GM06990 (cell line): Measurements from ENCODE around the gene COL8A1.
"Not testable (repeated sequence)": the region's sequence is repeated elsewhere in the genome, so short reads cannot be mapped to it uniquely, and the experiment has no call there.

Experiments
- DNase-seq: peaks from one replicate; pipeline ENCODE4 v3.0.0-alpha.2; 2011; ENCODE audit not compliant: insufficient read length; ENCODE audit errors: extremely low read depth
- H3K27me3 ChIP-seq: replicated peaks from 2 replicates; pipeline ENCODE4 v1.6.0; 2011; ENCODE audit warnings: low read length; ENCODE audit not compliant: control insufficient read depth, insufficient read depth
- H3K36me3 ChIP-seq: 2 replicates; pipeline ENCODE4 v1.5.1; 2011; ENCODE audit warnings: low read length; ENCODE audit not compliant: control insufficient read depth, insufficient read depth
- H3K4me3 ChIP-seq: replicated peaks from 2 replicates; pipeline ENCODE4 v1.5.1; 2011; ENCODE audit warnings: low read depth, mild to moderate bottlenecking, control low read depth, low read length
- TF ChIP-seq, protein P1 (sequence below): IDR thresholded peaks from 2 replicates; pipeline ENCODE4 v1.5.1; 2011; ENCODE audit warnings: low read length, control low read depth, mild to moderate bottlenecking, inconsistent platforms; ENCODE audit not compliant: insufficient read depth, poor library complexity, severe bottlenecking

Gene COL8A1

GRCh38 chr3:99836681-99837080 lies 198.3 kb downstream of the COL8A1 start:
- DNase-seq = no peak
- Histone ChIP-seq H3K27me3 (no peaks in the 10 kb centered on the region), H3K4me3 (no peak overlapping the region), H3K36me3 (no peaks in the 10 kb centered on the region)
- TF ChIP-seq, protein P1, sequence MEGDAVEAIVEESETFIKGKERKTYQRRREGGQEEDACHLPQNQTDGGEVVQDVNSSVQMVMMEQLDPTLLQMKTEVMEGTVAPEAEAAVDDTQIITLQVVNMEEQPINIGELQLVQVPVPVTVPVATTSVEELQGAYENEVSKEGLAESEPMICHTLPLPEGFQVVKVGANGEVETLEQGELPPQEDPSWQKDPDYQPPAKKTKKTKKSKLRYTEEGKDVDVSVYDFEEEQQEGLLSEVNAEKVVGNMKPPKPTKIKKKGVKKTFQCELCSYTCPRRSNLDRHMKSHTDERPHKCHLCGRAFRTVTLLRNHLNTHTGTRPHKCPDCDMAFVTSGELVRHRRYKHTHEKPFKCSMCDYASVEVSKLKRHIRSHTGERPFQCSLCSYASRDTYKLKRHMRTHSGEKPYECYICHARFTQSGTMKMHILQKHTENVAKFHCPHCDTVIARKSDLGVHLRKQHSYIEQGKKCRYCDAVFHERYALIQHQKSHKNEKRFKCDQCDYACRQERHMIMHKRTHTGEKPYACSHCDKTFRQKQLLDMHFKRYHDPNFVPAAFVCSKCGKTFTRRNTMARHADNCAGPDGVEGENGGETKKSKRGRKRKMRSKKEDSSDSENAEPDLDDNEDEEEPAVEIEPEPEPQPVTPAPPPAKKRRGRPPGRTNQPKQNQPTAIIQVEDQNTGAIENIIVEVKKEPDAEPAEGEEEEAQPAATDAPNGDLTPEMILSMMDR = no peak

DNA sequence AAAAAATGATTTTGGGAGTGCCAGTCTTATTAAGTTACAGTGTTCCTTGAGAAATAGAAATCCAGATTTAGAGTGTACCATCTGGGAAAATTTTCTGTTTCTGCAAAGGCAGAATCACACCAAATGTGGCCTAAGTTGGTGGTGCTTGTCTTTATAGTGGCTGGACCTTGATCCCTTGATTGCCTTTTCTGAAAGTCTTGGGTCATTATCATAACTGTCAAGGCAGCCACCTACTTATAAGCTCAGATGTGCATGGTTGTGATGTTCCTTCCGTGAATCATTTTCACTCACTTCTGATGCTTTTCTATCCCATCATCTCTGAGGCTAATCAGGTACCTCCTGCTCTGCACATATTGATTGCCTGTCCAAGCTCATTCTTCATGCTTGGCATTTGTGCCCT lies 199.3 kb downstream of the COL8A1 start:
- Histone ChIP-seq H3K36me3 (no peaks in the 10 kb centered on the region), H3K27me3 (no peaks in the 10 kb centered on the region)

DNA sequence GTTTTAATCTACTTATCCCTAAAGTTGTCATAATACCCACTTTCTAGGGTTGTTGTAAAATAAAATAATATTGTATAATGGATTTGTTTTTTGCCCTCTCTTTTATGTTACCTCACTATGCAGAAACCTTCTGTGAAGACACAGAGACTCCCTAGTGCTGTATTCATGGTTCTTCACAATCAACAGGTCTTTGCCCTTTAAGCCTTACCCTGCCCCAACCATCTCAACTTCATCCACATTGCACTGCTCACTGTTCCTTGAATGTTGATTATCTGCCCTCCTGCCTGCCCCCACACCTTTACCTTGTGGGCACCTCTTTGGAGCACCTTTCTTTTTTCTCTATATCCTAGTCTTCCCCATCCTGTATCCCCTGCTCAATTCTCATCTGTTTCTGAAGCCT lies 200.4 kb downstream of the COL8A1 start:
- H3K4me3 ChIP-seq = no peak overlapping the region
- DNase-seq = no peak
- no peaks in the 10 kb centered on the region for H3K36me3 ChIP-seq
- H3K27me3 ChIP-seq = no peaks in the 10 kb centered on the region
- TF ChIP-seq, protein P1 = no peak

More for the DNA sequence above, 199.3 kb downstream of the COL8A1 start:
- H3K4me3 ChIP-seq = no peak overlapping the region
- no peak for DNase-seq
- TF ChIP-seq, protein P1 = no peak

DNA sequence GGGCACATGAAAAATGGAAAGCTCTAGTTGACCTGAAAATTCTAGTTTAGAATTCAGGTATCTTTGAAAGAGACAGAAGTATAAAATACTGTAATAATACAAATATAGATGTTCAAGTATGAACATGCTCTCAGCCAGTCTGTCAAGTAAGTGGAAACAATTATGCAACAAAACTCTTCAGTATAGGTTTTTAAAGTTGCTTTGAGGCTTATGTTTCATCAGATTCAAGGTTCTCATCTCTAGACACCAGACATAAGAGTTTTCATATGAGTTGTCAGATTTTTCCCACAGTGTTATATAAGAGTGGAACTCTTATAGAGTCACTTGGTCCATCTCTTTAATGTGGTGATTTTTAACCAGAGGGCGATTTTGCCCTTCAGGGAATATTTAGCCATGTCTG lies 201.2 kb downstream of the COL8A1 start:
- TF ChIP-seq, protein P1 = no peak
- H3K27me3 ChIP-seq = no peaks in the 10 kb centered on the region
- no peak for DNase-seq
- no peak overlapping the region for H3K4me3 ChIP-seq
- H3K36me3 ChIP-seq = no peaks in the 10 kb centered on the region

- not testable (repeated sequence) for H3K36me3 ChIP-seq, H3K27me3 ChIP-seq, DNase-seq, H3K4me3 ChIP-seq
Measured at GRCh38 chr3:99841949-99842348, 203.6 kb downstream of the COL8A1 start.

GRCh38 chr3:99842826-99843589 lies 204.6 kb downstream of the COL8A1 start:
- no peaks in the 10 kb centered on the region for H3K27me3 ChIP-seq
- DNase-seq = no peak
- no peaks in the 10 kb centered on the region for H3K36me3 ChIP-seq
- no peak overlapping the region for H3K4me3 ChIP-seq
- TF ChIP-seq, protein P1 = peak; percentile 51
